Measurements from ENCODE around the gene PTPN18. TPM values are rescaled to one million over a fixed set of nuclear protein-coding genes. Genes with fewer than 3 reads are reported as not detected.

PTPN18 gene
- total and polyA plus RNA-seq, 2 of the 4 experiments (the other 2 are of a cell fraction) = 9.7 to 15.5 TPM

- no peak for ATAC-seq (ENCODE audit: low read depth)
- WGBS, 2 experiments (ENCODE audit: extremely low coverage in 2 of 2, insufficient read length in 1 of 2) = no CpG with 5 or more reads among the region's 3 CpGs
Measured at GRCh38 chr2:130349174-130349573, 6.7 kb upstream of the PTPN18 start.

More at GRCh38 chr2:130349174-130349573, 6.7 kb upstream of the PTPN18 start:
- H3K4ac ChIP-seq (ENCODE audit: low read depth, low read length) = no peak overlapping the region
- no peak overlapping the region for H2BK5ac ChIP-seq (ENCODE audit: low read depth, low read length, poor library complexity, severe bottlenecking)
- peaks cover 16 to 23% of the 10 kb centered on the region in 2 experiments; a peak in 2 of 4 replicates for H3K79me1 ChIP-seq (ENCODE audit: low read depth in 1 of 2, low read length in 2 of 2)
- H4K20me1 ChIP-seq (ENCODE audit: insufficient read depth, low read length) = peaks cover 4% of the 10 kb centered on the region; the same call in 1 of the 2 replicates
- H4K5ac ChIP-seq (ENCODE audit: low read depth, low read length) = no peak overlapping the region
- no peak overlapping the region for H4K91ac ChIP-seq (ENCODE audit: insufficient read depth, low read depth, low read length)
- H2BK15ac ChIP-seq (ENCODE audit: low read depth, low read length) = no peak overlapping the region
- H3K9me3 ChIP-seq (ENCODE audit: control insufficient read depth, insufficient read depth, low read length) = no peaks in the 10 kb centered on the region
- no peak overlapping the region for H3K4me3 ChIP-seq (ENCODE audit: insufficient read depth, low read depth, low read length)
- H3K14ac ChIP-seq (replicated peaks; ENCODE audit: low read depth, low read length) = no peak overlapping the region
- dilution Hi-C loops (cut with HindIII; ENCODE audit: low sequenced_read_pairs, unreplicated experiment) (no loop called here), intact Hi-C loops (cut with micrococcal nuclease) (no loop called here), in situ Hi-C loops (cut with MboI; ENCODE audit: low sequenced_read_pairs) (no loop called here)
- no peak overlapping the region for H3K4me2 ChIP-seq (ENCODE audit: low read depth, low read length)
- no TSS peak for BruUV-seq (replicated peaks)
- no peaks in the 10 kb centered on the region for H3K27me3 ChIP-seq (ENCODE audit: control insufficient read depth, insufficient read depth, low read length)
- H2BK120ac ChIP-seq (ENCODE audit: low read depth, low read length) = no peak overlapping the region
- H3K56ac ChIP-seq (ENCODE audit: extremely low read depth, insufficient read depth, low read length) = no peak overlapping the region
- no peak overlapping the region for H3K9ac ChIP-seq (ENCODE audit: low read depth, low read length)
- no peak overlapping the region for H2AK5ac ChIP-seq (ENCODE audit: low read depth, low read length)
- H2AFZ ChIP-seq (replicated peaks; ENCODE audit: low read length, poor library complexity) = no peak overlapping the region
- no peak overlapping the region for H3K27ac ChIP-seq (ENCODE audit: insufficient read depth, low read length)
- no peak for TF ChIP-seq CTCF (conservative IDR thresholded peaks at IDR 0.05; ENCODE audit: low read depth, low read length)
- no peak for TF ChIP-seq RCOR1 (IDR thresholded peaks at IDR 0.05; ENCODE audit: insufficient replicate concordance, low read length)
- no peak for TF ChIP-seq MAFK (IDR thresholded peaks at IDR 0.05; ENCODE audit: low read depth, low read length)
- TF ChIP-seq NFE2L2 (IDR thresholded peaks at IDR 0.05; ENCODE audit: low read depth, low read length) = no peak
- TF ChIP-seq RAD21 (IDR thresholded peaks at IDR 0.05; ENCODE audit: low read length) = no peak
- TF ChIP-seq CHD1 (IDR thresholded peaks at IDR 0.05; ENCODE audit: low read depth, low read length) = no peak
- no peak for TF ChIP-seq CEBPB (IDR thresholded peaks at IDR 0.05; ENCODE audit: low read depth, low read length)
- no peak for TF ChIP-seq MAZ (IDR thresholded peaks at IDR 0.05; ENCODE audit: borderline replicate concordance, low read depth, low read length)
- no peak for TF ChIP-seq BHLHE40 (IDR thresholded peaks at IDR 0.05; ENCODE audit: low read depth, low read length)
- no peak for TF ChIP-seq POLR2A (IDR thresholded peaks at IDR 0.05; ENCODE audit: low read depth, low read length)
- TF ChIP-seq ELK1 (IDR thresholded peaks at IDR 0.05; ENCODE audit: borderline replicate concordance, low read depth, low read length) = no peak
- no peak for TF ChIP-seq RFX5 (IDR thresholded peaks at IDR 0.05; ENCODE audit: low read depth, low read length)
- no peak for TF ChIP-seq FOS (IDR thresholded peaks at IDR 0.05; ENCODE audit: low read depth, low read length)
- TF ChIP-seq, protein P1, sequence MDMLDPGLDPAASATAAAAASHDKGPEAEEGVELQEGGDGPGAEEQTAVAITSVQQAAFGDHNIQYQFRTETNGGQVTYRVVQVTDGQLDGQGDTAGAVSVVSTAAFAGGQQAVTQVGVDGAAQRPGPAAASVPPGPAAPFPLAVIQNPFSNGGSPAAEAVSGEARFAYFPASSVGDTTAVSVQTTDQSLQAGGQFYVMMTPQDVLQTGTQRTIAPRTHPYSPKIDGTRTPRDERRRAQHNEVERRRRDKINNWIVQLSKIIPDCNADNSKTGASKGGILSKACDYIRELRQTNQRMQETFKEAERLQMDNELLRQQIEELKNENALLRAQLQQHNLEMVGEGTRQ (IDR thresholded peaks at IDR 0.05; ENCODE audit: low read depth, low read length) = no peak
- CTCF ChIA-PET = no interaction called here
- 0 out of 2 replicates have a peak, but pooled peaks cover 5% of the 10 kb centered on the region for H3K9me1 ChIP-seq (ENCODE audit: insufficient read depth, low read length)
- POLR2A ChIA-PET (ENCODE audit: unreplicated experiment) = no interaction called here
- no peak overlapping the region for H2AK9ac ChIP-seq (replicated peaks; ENCODE audit: low read depth, low read length, poor library complexity)
- H3K23ac ChIP-seq (ENCODE audit: low read depth, low read length) = no peak overlapping the region
- no peak overlapping the region for H3K18ac ChIP-seq (ENCODE audit: low read depth, low read length)
- no peak overlapping the region for H2BK20ac ChIP-seq (ENCODE audit: low read depth, low read length)
- no peaks in the 10 kb centered on the region for H3K4me1 ChIP-seq (ENCODE audit: control insufficient read depth, insufficient read depth, low read length)
- no peak for DNase-seq
- no peak overlapping the region for H4K8ac ChIP-seq (ENCODE audit: low read depth in 2 of 2, low read length in 2 of 2)
- H3K36me3 ChIP-seq (ENCODE audit: control insufficient read depth, insufficient read depth, low read length) = peaks cover 34% of the 10 kb centered on the region

Measured in IMR-90 (cell line).